OCI-LY3 (cell line): ENCODE results near the gene TRIM42.

Experiments
- EZH2phosphoT487 ChIP-seq: fragments of 200-600 bp; shearing (Covaris generic); IDR thresholded peaks from 2 replicates; pipeline ENCODE4 v1.6.1; 2018; ENCODE audit warnings: antibody characterized with exemption, mixed run types, low read depth
- TF ChIP-seq, protein P1 (sequence below): fragments of 200-600, 300-600 bp; sonication (generic); IDR thresholded peaks from 2 replicates; pipeline ENCODE4 v1.5.1; 2014; ENCODE audit warnings: antibody characterized with exemption, low read length, low read depth

DNA sequence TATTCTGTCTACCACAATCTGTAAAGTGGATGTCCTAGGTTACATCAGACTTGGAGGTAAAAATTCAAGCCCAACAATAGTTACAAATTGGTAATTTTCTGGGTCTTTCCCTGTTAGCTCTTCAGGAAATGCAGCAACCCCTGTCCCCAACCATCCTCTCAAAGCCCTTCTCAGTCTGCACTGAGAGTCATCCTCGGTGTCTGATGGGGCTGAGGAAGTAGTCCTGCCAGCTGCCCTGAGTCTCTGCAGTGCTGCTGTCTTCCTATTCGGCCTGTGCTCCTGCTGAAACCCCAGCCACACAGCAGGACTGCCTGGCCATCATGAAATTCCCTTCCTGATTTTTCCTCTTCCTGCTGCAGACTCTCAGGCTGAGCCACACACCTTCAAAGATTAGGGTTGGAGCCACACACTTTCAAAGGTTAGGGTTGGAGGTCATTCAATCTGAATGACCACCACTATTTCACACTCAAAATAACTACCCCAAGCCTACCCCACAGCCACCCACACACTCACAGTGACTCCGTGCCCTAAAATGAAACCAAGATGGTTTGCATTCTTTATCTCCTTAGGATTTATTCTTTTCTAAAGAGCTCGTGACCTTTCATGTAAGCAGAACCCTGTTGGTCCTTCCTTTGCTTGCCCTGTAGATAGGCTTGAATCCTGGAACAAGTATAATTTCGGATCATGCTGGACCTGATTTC, 17.6 kb downstream of the TRIM42 start:
- TF ChIP-seq, protein P1, sequence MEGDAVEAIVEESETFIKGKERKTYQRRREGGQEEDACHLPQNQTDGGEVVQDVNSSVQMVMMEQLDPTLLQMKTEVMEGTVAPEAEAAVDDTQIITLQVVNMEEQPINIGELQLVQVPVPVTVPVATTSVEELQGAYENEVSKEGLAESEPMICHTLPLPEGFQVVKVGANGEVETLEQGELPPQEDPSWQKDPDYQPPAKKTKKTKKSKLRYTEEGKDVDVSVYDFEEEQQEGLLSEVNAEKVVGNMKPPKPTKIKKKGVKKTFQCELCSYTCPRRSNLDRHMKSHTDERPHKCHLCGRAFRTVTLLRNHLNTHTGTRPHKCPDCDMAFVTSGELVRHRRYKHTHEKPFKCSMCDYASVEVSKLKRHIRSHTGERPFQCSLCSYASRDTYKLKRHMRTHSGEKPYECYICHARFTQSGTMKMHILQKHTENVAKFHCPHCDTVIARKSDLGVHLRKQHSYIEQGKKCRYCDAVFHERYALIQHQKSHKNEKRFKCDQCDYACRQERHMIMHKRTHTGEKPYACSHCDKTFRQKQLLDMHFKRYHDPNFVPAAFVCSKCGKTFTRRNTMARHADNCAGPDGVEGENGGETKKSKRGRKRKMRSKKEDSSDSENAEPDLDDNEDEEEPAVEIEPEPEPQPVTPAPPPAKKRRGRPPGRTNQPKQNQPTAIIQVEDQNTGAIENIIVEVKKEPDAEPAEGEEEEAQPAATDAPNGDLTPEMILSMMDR: no peak
- TF ChIP-seq EZH2phosphoT487: no peak
